GM20431 (cell line): ENCODE measurements around the gene CCDC57.

ENCODE experiments used
- in situ Hi-C: fragments of 300-500 bp; cut with MseI, MboI; formaldehyde crosslinking; loops from one replicate; pipeline ENCODE4 v1.15.0; 2020; ENCODE audit warnings: low sequenced_read_pairs; ENCODE audit not compliant: unreplicated experiment

Gene CCDC57

DNA sequence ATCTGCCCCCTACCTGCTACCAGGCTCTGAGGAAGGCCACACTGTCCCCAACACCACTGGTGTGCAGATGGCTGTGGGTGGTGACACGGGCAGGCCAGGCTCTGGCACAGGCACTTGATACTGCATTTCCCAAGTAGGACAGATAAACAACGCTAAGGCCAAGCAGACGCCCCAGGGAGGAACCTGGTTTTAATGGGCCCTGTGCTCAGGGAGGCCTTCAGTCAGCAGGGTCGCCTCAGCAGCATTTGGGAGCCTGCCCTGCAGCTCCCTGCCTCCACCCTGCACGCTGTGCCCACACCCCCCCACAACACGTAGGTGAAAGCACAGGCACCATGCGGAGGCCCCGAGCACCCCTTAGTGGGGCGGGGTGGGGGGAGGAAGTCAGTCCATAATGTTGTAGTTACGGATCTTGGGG lies 111.3 kb downstream of the CCDC57 start:
- in situ Hi-C loops = no loop called here

- in situ Hi-C loops = no loop called here
These were observed 111.9 kb downstream of the CCDC57 start for GRCh38 chr17:82100502-82101298.

GRCh38 chr17:82098939-82099763 lies 113.5 kb downstream of the CCDC57 start:
- in situ Hi-C loops = no loop called here

GRCh38 chr17:82098169-82098938 lies 114.3 kb downstream of the CCDC57 start, which contains the start of gene FASN:
TSS of gene FASN (minus strand) at chr17:82098236. CDS start at chr17:82096445, 1,791 bp downstream.
- in situ Hi-C loops = no loop called here

GRCh38 chr17:82097919-82098168 lies 114.8 kb downstream of the CCDC57 start:
- in situ Hi-C loops = no loop called here

DNA sequence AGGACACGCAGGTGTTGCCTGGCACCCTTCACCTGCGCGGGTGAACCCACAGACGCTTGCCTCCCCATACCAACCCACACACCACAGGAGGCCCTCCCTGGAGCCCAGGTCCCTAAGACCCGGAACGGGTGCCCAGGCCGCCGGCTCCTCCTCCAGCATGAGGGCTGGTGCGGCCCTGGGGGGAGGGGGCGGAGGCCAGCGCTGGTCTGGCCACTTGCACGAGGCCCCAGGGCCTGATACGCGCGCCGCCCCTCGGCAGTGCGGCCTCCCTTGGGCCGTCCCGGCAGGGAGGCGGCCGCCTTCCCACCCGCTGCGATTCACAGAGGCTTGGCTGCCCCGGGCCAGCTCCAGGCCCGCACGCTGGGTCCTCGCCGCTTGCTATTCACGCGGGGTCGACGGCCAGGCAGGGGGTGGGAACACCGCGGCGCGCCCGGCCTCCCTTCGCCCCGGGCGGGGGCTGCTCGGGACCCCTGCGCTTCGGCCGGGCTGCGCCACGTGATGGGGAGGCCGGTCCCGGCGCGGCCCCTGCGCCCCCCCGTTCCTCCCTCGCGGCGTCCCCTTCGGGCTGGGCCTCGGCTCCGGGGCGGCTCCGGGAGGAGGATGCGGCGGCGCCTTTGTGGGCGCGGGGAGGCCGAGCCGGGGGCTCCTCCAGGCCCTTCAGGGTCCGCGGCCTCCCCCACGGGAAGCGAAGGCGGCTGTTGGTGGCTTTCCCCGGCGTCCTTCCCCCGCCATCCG lies 115.3 kb downstream of the CCDC57 start:
- in situ Hi-C loops = no loop called here

- in situ Hi-C loops = no loop called here
These were observed 115.9 kb downstream of the CCDC57 start for GRCh38 chr17:82096709-82097183.

GRCh38 chr17:82095777-82096708 lies 116.6 kb downstream of the CCDC57 start:
- in situ Hi-C loops = no loop called here

DNA sequence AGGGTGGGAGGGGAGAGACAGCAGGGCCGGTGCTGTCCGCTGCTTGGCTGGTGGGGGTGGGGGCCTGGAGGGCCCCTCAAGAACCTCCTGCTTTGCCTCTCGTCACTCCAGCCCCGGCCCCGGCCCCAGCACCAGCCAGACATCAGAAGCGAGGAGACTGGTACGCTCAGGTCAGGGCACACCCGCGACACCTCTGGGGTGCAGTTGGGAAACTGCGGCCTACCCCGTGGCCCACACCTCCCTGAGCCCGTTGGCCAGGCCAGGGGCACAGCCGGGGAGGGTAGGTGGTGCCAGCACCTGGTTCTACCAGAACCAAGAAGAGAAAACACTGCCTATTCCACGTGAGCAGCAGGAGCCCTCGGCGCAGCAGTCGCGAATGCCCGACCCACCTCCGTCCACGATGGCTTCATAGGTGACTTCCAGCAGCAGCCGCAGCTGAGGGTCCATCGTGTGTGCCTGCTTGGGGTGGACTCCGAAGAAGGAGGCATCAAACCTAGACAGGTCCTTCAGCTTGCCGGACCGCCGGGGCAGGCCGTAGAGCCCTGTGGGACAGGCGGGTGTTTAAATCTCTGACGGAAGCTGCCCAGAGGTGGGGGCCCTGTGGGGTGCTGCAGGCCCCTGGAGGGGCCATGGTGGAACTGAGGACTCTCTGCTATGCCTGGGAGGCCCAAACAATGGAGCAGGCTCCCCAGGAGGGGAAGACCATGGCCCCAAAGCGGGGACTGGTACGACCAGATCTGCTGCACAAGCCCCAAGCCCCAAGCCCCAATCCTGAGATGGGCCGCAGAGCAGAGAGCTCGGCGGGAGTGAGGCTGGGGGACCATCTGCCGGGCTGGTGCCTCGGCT lies 117.5 kb downstream of the CCDC57 start:
- in situ Hi-C loops = no loop called here

DNA sequence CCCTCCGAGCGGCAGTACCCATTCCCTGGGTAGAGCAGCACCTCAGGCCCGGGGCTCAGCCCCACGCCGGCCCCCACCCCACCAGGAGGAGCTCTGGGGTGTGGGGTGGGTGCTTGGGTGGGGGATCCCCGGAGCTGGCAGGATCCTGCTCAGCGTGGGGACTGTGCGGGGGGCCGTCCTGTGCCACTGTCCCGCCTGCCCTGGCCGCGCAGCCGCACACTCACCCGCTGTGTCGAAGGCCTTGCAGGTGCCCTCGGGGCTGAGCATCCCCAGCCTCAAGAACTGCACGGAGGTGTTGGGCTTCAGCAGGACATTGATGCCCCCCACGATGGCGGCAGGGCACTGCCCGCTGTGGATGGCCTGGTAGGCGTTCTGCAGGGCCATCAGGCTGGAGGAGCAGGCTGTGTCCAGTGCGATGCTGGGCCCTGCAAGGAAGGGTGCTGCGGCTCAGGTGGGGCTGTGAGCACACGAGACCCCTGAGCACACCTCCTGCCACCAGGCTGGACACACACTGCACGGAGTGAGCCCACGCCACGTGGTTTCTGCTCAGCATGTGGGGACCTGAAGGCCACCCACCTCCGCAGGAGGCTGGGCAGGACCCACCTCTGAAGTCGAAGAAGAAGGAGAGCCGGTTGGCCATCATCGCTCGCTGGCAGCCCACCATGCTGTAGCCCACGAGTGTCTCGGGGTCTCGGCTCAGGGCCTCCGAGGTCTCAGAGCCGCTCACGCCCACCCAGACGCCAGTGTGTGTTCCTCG lies 119.5 kb downstream of the CCDC57 start:
- in situ Hi-C loops = no loop called here

GRCh38 chr17:82092628-82092994 lies 120.0 kb downstream of the CCDC57 start:
- in situ Hi-C loops = no loop called here

GRCh38 chr17:82092094-82092586 lies 120.5 kb downstream of the CCDC57 start:
- in situ Hi-C loops = no loop called here

- in situ Hi-C loops = no loop called here
These were observed 121.2 kb downstream of the CCDC57 start for GRCh38 chr17:82091264-82092066.

- in situ Hi-C loops = no loop called here
These were observed 121.9 kb downstream of the CCDC57 start for GRCh38 chr17:82090549-82091263.

DNA sequence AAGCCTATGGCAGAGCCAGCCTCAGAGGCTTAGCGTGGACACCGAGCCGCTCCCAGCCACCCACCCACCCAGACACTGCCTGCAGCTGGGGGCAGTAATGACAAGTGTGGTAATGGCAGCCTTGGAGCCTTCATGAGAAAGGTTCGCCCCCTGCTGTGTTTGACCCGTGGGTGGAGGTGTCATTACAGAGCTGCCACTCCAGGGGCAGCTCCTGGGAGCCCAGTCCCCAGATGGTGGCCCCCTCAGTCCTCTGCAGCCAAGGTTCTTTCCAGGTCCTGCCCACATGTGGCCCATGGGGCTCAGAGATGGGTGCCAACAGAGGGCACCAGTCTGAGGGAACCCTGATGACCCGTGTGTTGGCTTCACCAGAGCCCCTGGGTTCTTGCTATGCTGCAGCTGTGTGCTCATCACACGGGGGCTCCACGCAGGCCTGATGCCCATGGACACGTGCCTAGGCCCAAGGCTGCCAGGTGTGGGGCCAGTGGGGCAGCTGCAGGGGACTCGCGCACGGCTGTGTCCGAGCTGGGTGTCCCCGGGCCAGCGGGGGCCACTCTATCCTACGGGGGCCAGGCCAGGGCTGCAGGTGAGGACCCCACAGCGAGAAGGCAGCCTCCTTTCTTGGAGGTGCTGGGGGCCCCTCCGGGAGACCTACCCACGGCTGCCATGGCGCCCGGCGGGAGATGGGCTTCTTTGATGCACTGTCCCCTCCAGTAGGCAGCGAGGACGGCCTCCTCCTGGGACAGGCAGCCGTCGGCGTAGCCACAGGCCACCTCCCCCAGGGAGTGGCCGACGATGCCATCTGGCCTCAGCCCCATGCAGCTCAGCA lies 122.7 kb downstream of the CCDC57 start:
- in situ Hi-C loops = no loop called here
